GM08714 (cell line): ENCODE data around the gene NKX2-1.

Experiments
- H3K4me3 ChIP-seq: fragments of 200-500 bp; sonication (Bioruptor generic); 2 replicates; pipeline ENCODE4 v1.5.1; 2014; ENCODE audit warnings: mild to moderate bottlenecking, low read length, inconsistent platforms
- ZNF274 ChIP-seq: IDR thresholded peaks from 2 replicates; pipeline ENCODE4 v1.6.1; 2012; ENCODE audit warnings: mild to moderate bottlenecking, low read depth, low read length

Gene NKX2-1

DNA sequence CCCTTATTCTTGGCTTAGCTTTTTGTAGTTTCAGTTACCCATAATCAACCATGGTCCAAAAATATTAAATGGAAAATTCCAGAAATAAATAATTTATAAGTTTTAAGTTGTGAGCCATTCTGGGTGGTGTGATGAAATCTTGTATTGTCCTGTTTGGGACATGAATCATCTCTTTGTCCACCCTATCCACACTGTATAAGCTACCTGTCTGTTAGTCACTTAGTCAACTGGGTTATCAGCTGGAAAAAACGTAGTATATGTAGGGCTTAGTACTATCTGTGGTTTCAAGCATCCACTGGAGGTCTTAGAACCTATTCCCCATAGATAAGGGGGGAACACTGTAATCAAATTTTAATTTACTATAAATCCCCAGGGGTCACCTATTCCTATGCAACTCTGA, 52.7 kb downstream of the NKX2-1 start:
- TF ChIP-seq ZNF274: no peak
- no peak overlapping the region for H3K4me3 ChIP-seq
